ENCODE data around the gene ALDH7A1.

The ALDH7A1 gene

GRCh38 chr5:126501448-126501847 is 93.6 kb downstream of the ALDH7A1 start:
- no peak for DNase-seq

- peak; percentile 22 for DNase-seq
These were observed 95.1 kb downstream of the ALDH7A1 start for GRCh38 chr5:126499853-126500342.

DNA sequence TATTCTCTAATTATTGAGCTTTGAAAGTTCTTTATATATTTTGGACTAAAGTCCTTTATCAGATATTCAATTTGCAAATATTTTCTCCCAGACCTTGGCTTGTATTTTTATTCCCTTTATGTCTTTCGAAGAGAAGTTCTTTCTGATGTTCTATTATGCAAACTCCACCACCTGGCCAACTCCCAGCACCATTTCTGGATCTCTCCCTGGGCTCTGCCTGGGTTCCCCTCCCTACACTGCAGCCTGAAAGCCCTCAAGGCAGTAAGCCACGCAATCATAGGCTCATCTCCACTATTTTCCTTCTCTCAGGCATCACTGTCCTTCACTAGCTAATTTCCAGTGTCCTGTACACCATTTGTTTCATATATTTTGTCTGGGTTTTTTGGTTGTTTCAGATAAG is 95.7 kb downstream of the ALDH7A1 start:
- no peak for DNase-seq

DNA sequence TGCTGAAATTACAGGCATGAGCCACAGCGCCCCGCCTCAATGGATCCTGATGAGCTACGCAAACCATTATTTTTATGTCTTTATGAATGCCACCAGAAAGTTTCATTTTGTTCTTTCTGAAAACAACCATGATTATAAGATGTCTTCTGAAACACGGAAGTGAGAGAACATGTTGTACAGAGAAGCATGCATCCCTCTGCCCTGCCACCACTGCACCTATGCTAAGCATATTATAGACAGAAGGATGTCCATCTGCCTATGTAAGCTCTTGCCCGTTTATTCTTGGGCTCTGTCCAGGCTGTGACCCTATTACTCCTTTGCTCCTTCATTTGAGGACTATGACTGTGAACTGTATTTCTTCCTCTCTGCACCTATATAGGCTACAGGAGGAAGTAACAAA is 97.5 kb downstream of the ALDH7A1 start:
- no peak for DNase-seq

- DNase-seq, result no peak
These were observed 100.6 kb downstream of the ALDH7A1 start for GRCh38 chr5:126494393-126494792.

DNA sequence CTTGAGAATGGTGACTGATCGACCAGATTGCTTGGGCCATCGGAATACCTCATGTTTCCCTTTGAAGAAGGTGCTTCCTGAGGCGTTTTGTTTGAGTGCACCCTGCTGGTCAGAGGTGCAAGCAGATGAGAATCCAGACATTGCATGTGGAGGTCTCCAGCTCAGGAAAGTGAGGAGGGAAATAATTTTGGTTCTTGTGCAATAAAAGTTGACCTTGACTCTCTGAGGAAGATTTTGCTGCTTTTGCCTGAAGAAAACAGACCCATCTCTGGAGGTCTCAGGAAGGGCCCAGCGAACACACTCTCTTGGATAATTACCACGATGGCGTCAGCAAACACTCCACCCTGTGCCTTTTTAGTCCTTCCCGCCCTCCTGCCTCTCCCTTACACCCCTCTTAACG is 102.1 kb downstream of the ALDH7A1 start:
- DNase-seq, result peak; percentile 44

GRCh38 chr5:126490167-126490940 is 104.7 kb downstream of the ALDH7A1 start:
- peak; percentile 80 for DNase-seq

DNA sequence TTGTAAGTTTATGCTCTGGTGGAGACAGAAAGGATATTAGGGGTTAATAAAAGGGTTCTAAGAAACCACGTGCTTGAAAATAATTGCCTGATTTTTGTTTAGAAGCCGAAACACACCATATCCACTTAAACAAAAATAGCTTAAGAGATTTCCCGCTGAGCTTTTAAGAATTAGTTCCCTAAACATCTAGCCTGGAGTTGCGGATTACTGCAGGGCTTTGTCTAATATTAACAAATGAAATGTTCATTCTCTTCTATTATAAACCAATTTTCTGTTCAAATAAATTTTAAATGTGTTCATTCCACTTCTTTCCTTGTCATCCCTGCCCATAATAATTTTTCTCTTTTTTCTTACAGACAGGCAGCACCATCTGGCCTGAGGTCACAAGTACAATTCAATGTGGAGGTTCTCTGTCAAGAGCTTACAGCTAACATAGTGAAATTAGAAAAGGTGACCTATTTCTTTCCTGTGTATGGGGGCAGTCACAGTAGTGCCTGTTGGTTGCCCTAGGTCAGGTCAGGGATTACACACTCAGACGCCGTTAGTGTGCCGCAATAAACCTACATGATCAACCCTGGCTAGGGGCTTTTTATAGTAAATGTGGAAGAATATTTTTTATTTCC is 106.5 kb downstream of the ALDH7A1 start:
- DNase-seq, result no peak

- DNase-seq, result no peak
These were observed 107.4 kb downstream of the ALDH7A1 start for GRCh38 chr5:126487596-126487995.

DNA sequence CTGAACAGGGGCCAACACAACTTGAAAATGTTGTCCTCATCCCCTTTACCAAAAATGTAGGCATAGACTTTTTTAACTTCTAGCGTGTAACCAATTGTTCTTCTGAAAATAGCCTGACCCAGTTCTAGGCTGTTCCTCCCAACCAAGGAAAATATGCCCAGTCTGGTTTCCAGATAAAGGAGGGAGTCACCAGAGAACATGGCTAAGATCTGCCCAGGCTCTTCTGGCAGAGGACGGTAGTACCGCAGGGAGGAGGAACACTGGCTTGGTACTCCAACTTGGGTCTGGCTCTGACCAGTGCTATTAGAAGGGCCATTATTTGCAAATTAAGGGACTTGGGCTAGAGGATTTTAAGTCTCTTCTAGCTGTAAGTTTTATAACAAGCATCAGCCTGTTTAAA is 108.7 kb downstream of the ALDH7A1 start:
- no peak for DNase-seq

- DNase-seq, result no peak
These were observed 110.8 kb downstream of the ALDH7A1 start for GRCh38 chr5:126484253-126484652.

DNA sequence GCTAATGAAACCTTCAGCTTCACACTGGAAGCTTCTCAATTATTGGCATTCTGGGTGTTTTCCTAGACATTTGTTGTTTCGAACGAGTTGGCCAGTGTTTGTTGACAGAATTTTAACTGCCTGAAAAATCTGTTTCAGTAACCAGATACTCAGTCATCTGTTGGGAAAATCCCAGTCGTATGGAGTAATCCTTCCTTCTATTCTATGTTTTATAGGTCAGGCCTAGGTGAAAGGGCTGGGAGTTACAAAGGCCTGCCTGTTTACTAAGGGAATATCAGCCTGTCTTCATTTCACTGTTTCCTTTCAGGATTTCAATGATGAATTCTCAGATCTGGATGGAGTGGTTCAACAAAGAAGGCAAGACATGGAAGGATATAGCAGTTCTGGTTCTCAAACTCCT is 111.9 kb downstream of the ALDH7A1 start:
- DNase-seq, result no peak

DNA sequence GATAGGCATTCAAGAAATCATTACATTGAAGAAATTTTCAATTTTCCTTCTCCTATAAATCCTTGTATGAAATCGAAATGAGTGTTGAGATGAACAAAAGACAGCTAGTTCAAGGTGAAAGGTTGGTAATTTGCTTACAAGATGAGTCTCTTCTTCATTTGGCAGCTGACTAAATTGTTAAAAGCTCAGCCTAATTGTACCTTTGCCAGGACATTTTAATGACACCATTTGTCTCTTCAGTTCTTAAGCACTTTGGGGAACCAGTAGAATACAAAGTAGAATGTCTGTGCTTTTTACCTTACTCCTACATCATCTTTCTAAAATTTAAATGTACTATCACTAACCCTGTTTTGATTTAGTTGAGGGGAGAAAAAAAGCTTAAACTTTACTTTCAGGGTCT is 112.4 kb downstream of the ALDH7A1 start:
- no peak for DNase-seq

DNA sequence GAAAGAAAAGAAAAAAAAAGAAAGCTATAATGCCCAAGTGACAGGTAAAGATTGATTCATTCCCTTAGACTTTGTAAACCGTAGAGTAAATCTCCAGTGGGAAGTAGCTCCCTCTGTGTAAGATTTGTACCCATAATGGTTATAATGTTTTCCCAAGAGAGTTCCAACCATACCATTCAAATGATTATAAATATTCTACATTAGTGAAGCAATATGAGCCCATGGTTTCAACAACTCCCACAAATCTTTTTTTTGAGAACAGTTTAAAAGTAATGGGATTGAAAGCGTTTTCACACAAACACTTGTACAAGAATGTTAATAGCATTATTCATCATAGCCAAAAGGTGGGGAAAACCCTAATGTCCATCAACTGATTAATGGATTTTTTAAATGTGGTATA is 113.8 kb downstream of the ALDH7A1 start:
- DNase-seq, result peak; percentile 82
